Measurements from ENCODE around the gene BPHL.
"Not testable (repeated sequence)": the region's sequence is repeated elsewhere in the genome, so short reads cannot be mapped to it uniquely, and the experiment has no call there.

BPHL gene

GRCh38 chr6:3124667-3125066 lies 6.2 kb downstream of the BPHL start:
- no peak for DNase-seq

GRCh38 chr6:3125815-3126214 lies 7.3 kb downstream of the BPHL start:
- DNase-seq: no peak

GRCh38 chr6:3128356-3129108 lies 10.0 kb downstream of the BPHL start:
- DNase-seq: no peak

GRCh38 chr6:3131695-3132094 lies 13.2 kb downstream of the BPHL start:
- no peak for DNase-seq

GRCh38 chr6:3133515-3133914 lies 15.0 kb downstream of the BPHL start:
- no peak for DNase-seq

- peak; percentile 75 for DNase-seq
These were observed 17.3 kb downstream of the BPHL start for GRCh38 chr6:3135668-3136291.

- peak; percentile 11 for DNase-seq
These were observed 17.9 kb downstream of the BPHL start for GRCh38 chr6:3136292-3137011.

GRCh38 chr6:3137057-3137777 lies 18.7 kb downstream of the BPHL start:
- DNase-seq: no peak

GRCh38 chr6:3137873-3138272 lies 19.4 kb downstream of the BPHL start:
- DNase-seq: not testable (repeated sequence)

- DNase-seq: no peak
These were observed 19.8 kb downstream of the BPHL start for GRCh38 chr6:3138341-3138740.

- DNase-seq: peak; percentile 67
These were observed 20.8 kb downstream of the BPHL start for GRCh38 chr6:3139090-3139903.

GRCh38 chr6:3140201-3140600 lies 21.7 kb downstream of the BPHL start:
- DNase-seq: no peak

GRCh38 chr6:3142536-3142935 lies 24.0 kb downstream of the BPHL start:
- no peak for DNase-seq

GRCh38 chr6:3143158-3143557 lies 24.6 kb downstream of the BPHL start:
- DNase-seq: no peak

GRCh38 chr6:3144571-3144970 lies 26.1 kb downstream of the BPHL start:
- no peak for DNase-seq

GRCh38 chr6:3147914-3148757 lies 29.6 kb downstream of the BPHL start:
- no peak for DNase-seq

GRCh38 chr6:3151691-3152090 lies 33.2 kb downstream of the BPHL start:
- DNase-seq: no peak

- no peak for DNase-seq
These were observed 34.2 kb downstream of the BPHL start for GRCh38 chr6:3152689-3153088.

GRCh38 chr6:3155416-3155815 lies 36.9 kb downstream of the BPHL start:
- DNase-seq: not testable (repeated sequence)

- peak; percentile 20 for DNase-seq
These were observed 37.9 kb downstream of the BPHL start for GRCh38 chr6:3156184-3157130.

Measured in NCI-H526 treated with DMSO at 0.1 percent for 48 hours (cell line).